ENCODE measurements around the gene FUT2.

FUT2 gene

GRCh38 chr19:48740164-48740972 is 44.6 kb downstream of the FUT2 start, which contains the start of gene RASIP1:
TSS of gene RASIP1 (minus strand) at chr19:48740610. CDS start at chr19:48740282, 328 bp downstream.
- Histone ChIP-seq H3K27ac (ENCODE audit: low read length, poor library complexity, severe bottlenecking) (no peak within 1 kb of the TSS), H2BK5ac (ENCODE audit: low read depth, low read length, poor library complexity, severe bottlenecking) (no peak within 1 kb of the TSS), H3K4me1 (ENCODE audit: control insufficient read depth, insufficient read depth, low read depth, low read length) (peaks cover 14% of the 10 kb centered on the region), H3K9ac (ENCODE audit: low read length) (no peak within 1 kb of the TSS), H2AK5ac (ENCODE audit: low read length, severe bottlenecking) (no peak within 1 kb of the TSS), H2BK12ac (ENCODE audit: low read length in 2 of 2) (peak within 1 kb of the TSS in 1 of 2 experiments; percentile 29), H3K4ac (ENCODE audit: low read depth in 1 of 2, low read length in 2 of 2) (peak within 1 kb of the TSS in 1 of 2 experiments; percentile 8), H3K14ac (ENCODE audit: low read length in 2 of 2) (no peak within 1 kb of the TSS), H2AFZ (ENCODE audit: low read depth, low read length) (no peak within 1 kb of the TSS), H4K8ac (ENCODE audit: low read length) (no peak within 1 kb of the TSS), H3K36me3 (ENCODE audit: control insufficient read depth in 1 of 2, insufficient read depth in 2 of 2, low read depth in 1 of 2, low read length in 2 of 2) (no peaks in the 10 kb centered on the region), H3K4me2 (ENCODE audit: low read length, poor library complexity, severe bottlenecking) (peak within 1 kb of the TSS; percentile 98), H3K23ac (ENCODE audit: low read length in 2 of 2) (no peak within 1 kb of the TSS), H3K9me3 (ENCODE audit: control insufficient read depth, low read length) (no peaks in the 10 kb centered on the region), H3K18ac (ENCODE audit: low read depth in 1 of 2, low read length in 2 of 2) (no peak within 1 kb of the TSS), H3K79me1 (replicated peaks; ENCODE audit: low read length, poor library complexity, severe bottlenecking) (no peaks in the 10 kb centered on the region), H2BK120ac (ENCODE audit: low read depth, low read length) (no peak within 1 kb of the TSS), H3K4me3 (ENCODE audit: insufficient read depth in 1 of 2, low read depth in 1 of 2, low read length in 2 of 2) (peak within 1 kb of the TSS in 1 of 2 experiments; percentile 49), H4K91ac (ENCODE audit: low read length) (no peak within 1 kb of the TSS), H2BK15ac (ENCODE audit: low read depth, poor library complexity, severe bottlenecking) (no peak within 1 kb of the TSS), H3K27me3 (ENCODE audit: control insufficient read depth in 1 of 2, insufficient read depth in 1 of 2, low read length in 2 of 2) (peaks cover 5 to 40% of the 10 kb centered on the region in 2 experiments)
- WGBS: 67% methylated on average over 27 of the region's 27 CpGs
- no peak for DNase-seq

DNA sequence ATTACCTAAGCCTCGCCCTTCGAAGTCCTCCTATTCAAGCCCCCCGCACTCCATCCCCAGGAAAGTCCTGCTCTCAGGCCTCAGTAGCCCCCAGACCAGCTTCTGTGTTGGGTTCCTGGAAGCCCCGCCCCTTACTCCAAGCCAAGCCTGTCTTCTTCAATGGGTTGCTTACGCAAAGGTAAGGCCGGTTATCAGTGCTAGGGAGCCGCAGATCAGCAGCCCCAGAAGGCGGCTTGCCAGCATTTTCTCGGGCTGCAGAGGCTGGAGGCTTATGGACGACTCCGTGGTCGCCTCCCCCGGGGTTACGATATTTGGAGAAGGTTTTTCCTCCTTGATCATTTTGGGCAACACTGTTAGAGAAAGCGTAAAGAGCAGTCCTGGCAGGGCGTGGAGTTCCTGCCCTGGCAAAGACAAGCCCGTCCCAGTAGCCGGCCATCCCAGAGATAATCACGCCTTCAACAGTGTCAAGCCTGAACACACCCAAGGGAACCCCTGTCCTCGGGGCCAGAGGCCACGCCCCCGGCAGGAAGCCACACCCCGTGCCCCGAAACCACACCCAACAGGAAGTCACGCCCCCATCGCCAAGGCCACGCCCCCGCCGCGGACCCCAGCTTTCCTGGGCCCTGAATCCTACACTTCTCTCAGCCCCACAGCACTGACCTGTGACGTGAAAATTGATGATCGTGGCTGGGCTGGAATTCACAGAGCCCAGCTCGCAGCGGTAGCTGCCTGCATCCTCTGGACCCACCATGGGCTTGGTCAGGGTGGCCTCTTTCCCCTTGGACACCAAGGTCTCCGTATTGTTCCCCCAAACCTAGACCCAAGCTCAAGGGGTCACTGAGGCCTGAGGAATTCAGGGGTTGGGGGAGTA is 45.6 kb downstream of the FUT2 start:
- H2BK5ac ChIP-seq (ENCODE audit: low read depth, low read length, poor library complexity, severe bottlenecking): no peak overlapping the region
- H3K14ac ChIP-seq (ENCODE audit: low read length in 2 of 2): no peak overlapping the region
- H2AFZ ChIP-seq (ENCODE audit: low read depth, low read length): no peak overlapping the region
- peaks cover 14% of the 10 kb centered on the region for H3K4me1 ChIP-seq (ENCODE audit: control insufficient read depth, insufficient read depth, low read depth, low read length)
- H3K4me3 ChIP-seq (ENCODE audit: insufficient read depth in 1 of 2, low read depth in 1 of 2, low read length in 2 of 2): no peak overlapping the region
- no peak overlapping the region for H2BK120ac ChIP-seq (ENCODE audit: low read depth, low read length)
- H3K18ac ChIP-seq (ENCODE audit: low read depth in 1 of 2, low read length in 2 of 2): no peak overlapping the region
- H3K23ac ChIP-seq (ENCODE audit: low read length in 2 of 2): no peak overlapping the region
- no peak overlapping the region for H3K27ac ChIP-seq (ENCODE audit: low read length, poor library complexity, severe bottlenecking)
- H2BK15ac ChIP-seq (ENCODE audit: low read depth, poor library complexity, severe bottlenecking): no peak overlapping the region
- 57% methylated on average over 34 of the region's 35 CpGs for WGBS
- H3K4me2 ChIP-seq (ENCODE audit: low read length, poor library complexity, severe bottlenecking): no peak overlapping the region
- H4K8ac ChIP-seq (ENCODE audit: low read length): no peak overlapping the region
- H3K79me1 ChIP-seq (replicated peaks; ENCODE audit: low read length, poor library complexity, severe bottlenecking): no peaks in the 10 kb centered on the region
- no peak overlapping the region for H2BK12ac ChIP-seq (ENCODE audit: low read length in 2 of 2)
- peaks cover 5 to 48% of the 10 kb centered on the region in 2 experiments for H3K27me3 ChIP-seq (ENCODE audit: control insufficient read depth in 1 of 2, insufficient read depth in 1 of 2, low read length in 2 of 2)
- no peak for DNase-seq
- H3K36me3 ChIP-seq (ENCODE audit: control insufficient read depth in 1 of 2, insufficient read depth in 2 of 2, low read depth in 1 of 2, low read length in 2 of 2): no peaks in the 10 kb centered on the region
- H4K91ac ChIP-seq (ENCODE audit: low read length): no peak overlapping the region
- H2AK5ac ChIP-seq (ENCODE audit: low read length, severe bottlenecking): no peak overlapping the region
- no peak overlapping the region for H3K9ac ChIP-seq (ENCODE audit: low read length)
- H3K9me3 ChIP-seq (ENCODE audit: control insufficient read depth, low read length): no peaks in the 10 kb centered on the region
- no peak overlapping the region for H3K4ac ChIP-seq (ENCODE audit: low read depth in 1 of 2, low read length in 2 of 2)

DNA sequence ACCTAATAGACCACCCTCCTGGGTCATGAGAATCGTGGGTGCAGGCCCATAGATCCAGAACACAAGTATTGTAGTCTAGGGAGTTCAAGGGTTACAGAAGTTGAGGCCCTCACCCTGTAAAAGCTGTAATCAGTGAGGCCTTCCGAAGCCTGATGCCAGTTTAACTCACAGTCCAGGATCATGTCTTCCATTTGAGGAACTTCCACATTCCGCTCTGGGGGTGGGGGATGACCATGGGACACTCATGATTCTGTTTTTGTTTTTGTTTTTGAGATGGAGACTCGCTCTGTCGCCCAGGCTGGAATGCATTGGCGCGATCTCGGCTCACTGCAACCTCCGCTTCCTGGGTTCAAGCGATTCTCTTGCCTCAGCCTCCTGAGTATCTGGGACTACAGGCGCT is 46.3 kb downstream of the FUT2 start:
- Histone ChIP-seq H3K27ac (ENCODE audit: low read length, poor library complexity, severe bottlenecking) (no peak overlapping the region), H3K18ac (ENCODE audit: low read depth in 1 of 2, low read length in 2 of 2) (no peak overlapping the region), H3K23ac (ENCODE audit: low read length in 2 of 2) (no peak overlapping the region), H3K4me2 (ENCODE audit: low read length, poor library complexity, severe bottlenecking) (no peak overlapping the region), H2AFZ (ENCODE audit: low read depth, low read length) (no peak overlapping the region), H3K79me1 (replicated peaks; ENCODE audit: low read length, poor library complexity, severe bottlenecking) (no peaks in the 10 kb centered on the region), H2BK12ac (ENCODE audit: low read length in 2 of 2) (no peak overlapping the region), H2BK5ac (ENCODE audit: low read depth, low read length, poor library complexity, severe bottlenecking) (no peak overlapping the region), H2BK15ac (ENCODE audit: low read depth, poor library complexity, severe bottlenecking) (no peak overlapping the region), H3K9ac (ENCODE audit: low read length) (no peak overlapping the region), H4K8ac (ENCODE audit: low read length) (no peak overlapping the region), H3K4ac (ENCODE audit: low read depth in 1 of 2, low read length in 2 of 2) (no peak overlapping the region), H2BK120ac (ENCODE audit: low read depth, low read length) (no peak overlapping the region), H3K36me3 (ENCODE audit: control insufficient read depth in 1 of 2, insufficient read depth in 2 of 2, low read depth in 1 of 2, low read length in 2 of 2) (no peaks in the 10 kb centered on the region), H3K14ac (ENCODE audit: low read length in 2 of 2) (no peak overlapping the region), H3K4me1 (ENCODE audit: control insufficient read depth, insufficient read depth, low read depth, low read length) (peaks cover 14% of the 10 kb centered on the region), H4K91ac (ENCODE audit: low read length) (no peak overlapping the region), H3K4me3 (ENCODE audit: insufficient read depth in 1 of 2, low read depth in 1 of 2, low read length in 2 of 2) (no peak overlapping the region), H3K9me3 (ENCODE audit: control insufficient read depth, low read length) (no peaks in the 10 kb centered on the region), H3K27me3 (ENCODE audit: control insufficient read depth in 1 of 2, insufficient read depth in 1 of 2, low read length in 2 of 2) (peaks cover 5 to 47% of the 10 kb centered on the region in 2 experiments), H2AK5ac (ENCODE audit: low read length, severe bottlenecking) (no peak overlapping the region)
- DNase-seq: no peak
- WGBS: 96% methylated on average over 10 of the region's 11 CpGs
